Activated effector memory CD4-positive, alpha-beta T cell treated with anti-CD3 and anti-CD28 coated beads, Interleukin-2, amount 50 U/mL, for 16 hours (primary cell): ENCODE data around the gene SMIM9.
A peak's percentile ranks its signal among the peaks of the same experiment; 100 is the strongest.

Source experiments
- DNase-seq: peaks from one replicate; pipeline ENCODE4 v3.0.0-alpha.2; 2020

Gene SMIM9

DNA sequence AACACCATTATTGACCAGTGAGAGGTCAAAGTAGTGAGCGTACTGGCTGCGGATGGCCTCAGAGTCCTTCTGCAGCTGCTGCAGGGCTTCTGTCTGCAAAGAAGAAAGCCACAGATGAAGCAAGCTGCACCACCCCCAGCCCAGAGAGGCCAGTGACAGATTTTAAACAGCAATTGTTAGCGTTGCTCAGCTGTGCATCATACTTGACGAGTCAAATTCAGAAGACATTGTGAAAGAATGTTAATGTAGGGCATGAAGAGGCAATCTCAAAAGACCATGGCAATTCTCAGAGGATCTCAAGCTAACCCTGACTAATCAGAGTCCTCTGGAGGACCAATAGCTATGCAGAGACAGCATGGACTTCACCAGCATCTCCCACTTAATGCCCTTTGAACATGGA, 55.2 kb downstream of the SMIM9 start:
- DNase-seq: no peak

- DNase-seq: no peak
Measured at GRCh38 chrX:154776753-154777152, 57.7 kb downstream of the SMIM9 start.

GRCh38 chrX:154775419-154776349, 58.8 kb downstream of the SMIM9 start:
- DNase-seq: peak; percentile 71

GRCh38 chrX:154774622-154775021, 59.8 kb downstream of the SMIM9 start:
- DNase-seq: no peak
